HG02970 (cell line): ENCODE data around the gene PGA3.
"Not testable (repeated sequence)": the region's sequence is repeated elsewhere in the genome, so short reads cannot be mapped to it uniquely, and the experiment has no call there.

ENCODE experiments used
- ATAC-seq: cut with Tn5 transposase; IDR thresholded peaks from one replicate; pipeline ENCODE4 v1.9.1; 2021; ENCODE audit warnings: mild to moderate bottlenecking, moderate library complexity, moderate number of reproducible peaks; ENCODE audit not compliant: unreplicated experiment, low FRiP score

The PGA3 gene

GRCh38 chr11:61204502-61205059 lies 1.3 kb downstream of the PGA3 start:
- ATAC-seq, result not testable (repeated sequence)

GRCh38 chr11:61207636-61208310 lies 4.5 kb downstream of the PGA3 start:
- not testable (repeated sequence) for ATAC-seq

- not testable (repeated sequence) for ATAC-seq
Observed at GRCh38 chr11:61210629-61211028, 7.3 kb downstream of the PGA3 start.

- not testable (repeated sequence) for ATAC-seq
Observed at GRCh38 chr11:61211327-61211952, 8.1 kb downstream of the PGA3 start.

GRCh38 chr11:61212202-61212601 lies 8.9 kb downstream of the PGA3 start:
- ATAC-seq, result not testable (repeated sequence)

GRCh38 chr11:61213711-61214324 lies 10.5 kb downstream of the PGA3 start:
- not testable (repeated sequence) for ATAC-seq

GRCh38 chr11:61218306-61218705 lies 15.0 kb downstream of the PGA3 start:
- not testable (repeated sequence) for ATAC-seq

GRCh38 chr11:61219016-61219415 lies 15.7 kb downstream of the PGA3 start:
- ATAC-seq, result not testable (repeated sequence)

GRCh38 chr11:61222047-61222446 lies 18.7 kb downstream of the PGA3 start, which contains the start of gene PGA4:
Gene PGA4 (plus strand): TSS chr11:61222347. CDS start chr11:61222401, 54 bp downstream.
- ATAC-seq, result not testable (repeated sequence)

GRCh38 chr11:61222692-61223091 lies 19.4 kb downstream of the PGA3 start:
- ATAC-seq, result not testable (repeated sequence)

- ATAC-seq, result not testable (repeated sequence)
Observed at GRCh38 chr11:61226457-61227137, 23.3 kb downstream of the PGA3 start.

- not testable (repeated sequence) for ATAC-seq
Observed at GRCh38 chr11:61229458-61229857, 26.1 kb downstream of the PGA3 start.

GRCh38 chr11:61231033-61231432 lies 27.7 kb downstream of the PGA3 start:
- ATAC-seq, result not testable (repeated sequence)

GRCh38 chr11:61231585-61231984 lies 28.3 kb downstream of the PGA3 start:
- not testable (repeated sequence) for ATAC-seq

GRCh38 chr11:61232548-61233145 lies 29.3 kb downstream of the PGA3 start:
- not testable (repeated sequence) for ATAC-seq

GRCh38 chr11:61237130-61237529 lies 33.8 kb downstream of the PGA3 start:
- ATAC-seq, result not testable (repeated sequence)

GRCh38 chr11:61240288-61240687 lies 37.0 kb downstream of the PGA3 start:
- not testable (repeated sequence) for ATAC-seq

GRCh38 chr11:61240875-61241274 lies 37.6 kb downstream of the PGA3 start, which contains the start of gene PGA5:
Gene PGA5 (plus strand): TSS chr11:61241175. CDS start chr11:61241227, 52 bp downstream.
- not testable (repeated sequence) for ATAC-seq

- ATAC-seq, result not testable (repeated sequence)
Observed at GRCh38 chr11:61241526-61241925, 38.2 kb downstream of the PGA3 start.
